GM19328 (cell line): Measurements from ENCODE around the gene CAP2.

ENCODE experiments used
- ATAC-seq: cut with Tn5 transposase; IDR thresholded peaks from one replicate; pipeline ENCODE4 v1.9.1; 2021; ENCODE audit warnings: mild to moderate bottlenecking, moderate library complexity; ENCODE audit not compliant: unreplicated experiment

CAP2 gene

DNA sequence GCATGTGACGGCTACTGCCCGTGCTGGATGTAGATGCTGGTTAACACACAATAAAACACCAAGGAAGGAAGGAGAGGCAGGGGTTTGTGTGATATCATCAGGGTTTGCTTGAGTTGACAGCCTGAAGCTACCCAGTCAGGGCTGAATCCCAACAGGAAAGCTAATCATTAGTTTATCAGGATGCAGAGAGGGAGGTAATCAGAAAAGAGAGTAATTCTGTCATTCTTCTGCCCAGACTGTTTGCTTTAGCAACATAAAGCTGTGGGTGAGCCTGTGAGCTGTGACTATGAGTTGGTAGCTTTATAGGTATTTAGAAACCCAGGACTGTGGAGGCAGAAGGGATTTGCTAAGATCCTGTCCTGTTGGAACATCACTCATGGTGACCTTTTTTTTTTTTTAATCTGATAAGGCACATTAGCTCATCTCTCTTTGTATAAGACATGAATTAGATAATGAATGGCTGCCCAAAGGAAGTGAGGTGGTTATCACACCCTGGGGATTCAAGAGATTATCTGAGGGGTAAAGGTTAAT is 79.3 kb downstream of the CAP2 start:
- no peak for ATAC-seq

DNA sequence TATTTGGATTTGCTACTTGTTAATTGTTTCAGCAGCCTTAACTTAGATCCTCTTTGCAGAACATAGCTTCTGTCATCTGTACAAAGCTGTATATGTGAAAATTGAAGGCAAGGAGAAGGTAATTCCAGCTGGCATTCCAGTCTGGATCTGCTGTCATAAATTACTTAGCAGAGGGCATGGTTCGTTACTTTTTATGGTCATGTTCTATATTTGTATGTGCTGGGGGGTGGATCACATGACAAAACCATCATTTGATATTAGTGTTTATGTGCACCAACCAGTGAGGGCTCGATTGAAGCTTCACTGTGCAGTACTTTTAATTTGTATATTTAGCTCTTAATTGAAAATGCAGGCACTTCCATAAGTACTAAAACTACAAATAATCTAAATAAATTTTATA is 80.2 kb downstream of the CAP2 start:
- ATAC-seq = no peak

DNA sequence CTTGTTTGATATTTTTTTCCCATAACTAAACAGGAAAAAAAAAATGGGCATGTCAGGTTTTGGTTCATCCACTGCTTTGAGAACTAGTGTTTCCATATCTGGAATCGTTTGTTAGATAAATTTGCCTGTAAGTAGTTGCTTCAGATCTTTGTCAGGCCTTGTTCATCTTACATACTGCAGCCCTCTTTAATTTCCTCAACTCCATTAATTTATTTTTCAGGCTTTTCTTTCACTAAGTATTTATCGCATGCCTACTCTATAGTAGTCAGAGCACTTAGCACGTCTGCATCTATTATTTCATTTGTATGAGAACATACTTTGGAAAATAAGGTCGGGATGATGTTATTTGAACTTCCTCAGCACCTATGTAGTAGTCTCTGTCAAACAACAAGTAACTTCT is 80.9 kb downstream of the CAP2 start:
- no peak for ATAC-seq

- ATAC-seq = no peak
Observed at GRCh38 chr6:17475606-17476244, 82.3 kb downstream of the CAP2 start.

DNA sequence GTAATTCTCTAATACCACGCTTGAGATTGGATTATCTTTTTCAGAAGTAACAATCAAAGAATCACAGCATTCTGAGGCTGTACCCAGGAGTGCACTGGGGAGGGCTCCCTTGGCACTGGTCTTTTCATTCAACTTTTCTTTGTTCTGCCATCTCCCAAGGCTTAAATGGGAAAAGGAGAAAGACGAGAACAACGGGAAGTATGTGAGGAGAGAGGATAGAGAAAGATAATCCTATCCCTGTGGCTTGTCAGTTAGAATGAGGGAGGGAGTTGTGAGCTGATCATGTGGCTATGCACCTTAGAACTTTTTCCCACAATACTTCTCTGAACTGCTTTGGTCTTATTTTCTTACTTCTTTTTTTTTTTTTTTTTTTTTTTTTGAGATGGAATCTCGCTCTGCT is 83.1 kb downstream of the CAP2 start:
- no peak for ATAC-seq

DNA sequence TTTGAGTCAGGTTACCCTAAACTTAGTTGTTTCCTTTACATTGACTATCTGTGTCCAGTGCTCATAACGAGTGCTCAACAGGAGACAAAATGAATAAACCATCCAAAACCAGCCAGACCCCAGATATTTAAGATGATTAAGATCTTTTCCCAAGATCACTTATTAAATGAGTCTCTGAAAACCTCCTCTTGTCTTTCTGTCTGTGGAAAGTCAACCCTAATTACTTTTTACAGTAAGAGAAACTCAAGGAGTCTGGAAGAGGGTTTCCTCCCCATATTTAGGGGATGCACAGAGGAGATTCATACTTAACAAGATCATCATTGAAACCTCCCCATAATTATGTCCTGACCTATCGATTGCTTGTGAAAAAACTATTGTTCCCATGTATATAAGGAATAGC is 84.0 kb downstream of the CAP2 start:
- ATAC-seq = no peak

DNA sequence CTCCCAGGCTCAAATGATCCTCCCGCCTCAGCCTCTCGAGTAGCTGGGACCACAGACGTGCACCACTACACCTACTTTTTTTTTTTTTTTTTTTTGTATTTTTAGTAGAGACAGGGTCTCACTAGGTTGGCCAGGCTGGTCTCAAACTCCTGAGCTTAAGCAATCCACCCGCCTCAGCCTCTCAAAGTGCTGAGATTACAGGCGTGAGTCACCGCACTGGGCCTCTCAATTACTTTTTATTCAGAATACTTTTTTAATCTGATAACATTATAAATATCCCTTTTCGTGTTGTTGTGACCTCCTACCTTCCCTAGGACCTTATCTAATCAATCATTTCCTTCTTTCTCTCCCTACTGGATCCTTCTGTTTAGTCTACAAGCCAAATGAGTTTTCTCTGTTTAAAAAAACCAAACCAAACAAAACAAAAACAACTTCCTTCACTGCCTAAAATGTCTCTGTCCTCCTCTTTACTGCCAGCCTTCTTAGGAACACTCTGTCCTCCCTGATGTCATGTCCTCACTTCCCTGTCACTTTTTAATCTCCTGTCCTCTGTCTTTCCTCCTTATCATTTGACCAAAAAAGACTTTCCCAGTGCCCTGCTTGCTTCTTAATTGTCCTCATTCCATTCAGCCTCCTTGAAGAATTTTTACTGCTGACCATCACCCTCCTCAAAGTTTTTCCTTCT is 85.0 kb downstream of the CAP2 start:
- ATAC-seq = no peak

DNA sequence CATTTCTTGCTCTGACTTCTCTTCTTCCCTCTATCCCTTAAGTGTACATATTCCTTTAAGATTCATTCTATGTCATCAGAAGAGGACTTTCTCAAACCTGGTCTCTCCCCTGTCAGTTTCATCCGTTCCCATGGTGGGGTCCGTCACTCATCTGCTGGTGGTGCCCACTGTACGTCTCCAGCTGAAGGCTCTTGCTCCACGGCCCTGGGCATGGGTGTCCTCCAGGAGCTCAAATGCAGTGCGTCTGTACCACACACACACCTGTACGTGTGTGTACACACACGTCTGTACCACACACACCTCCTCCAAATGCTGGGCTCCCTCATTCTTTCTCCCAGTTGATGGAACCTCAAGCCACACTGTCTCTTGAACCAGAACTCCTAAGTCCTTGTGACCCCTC is 85.6 kb downstream of the CAP2 start:
- no peak for ATAC-seq

DNA sequence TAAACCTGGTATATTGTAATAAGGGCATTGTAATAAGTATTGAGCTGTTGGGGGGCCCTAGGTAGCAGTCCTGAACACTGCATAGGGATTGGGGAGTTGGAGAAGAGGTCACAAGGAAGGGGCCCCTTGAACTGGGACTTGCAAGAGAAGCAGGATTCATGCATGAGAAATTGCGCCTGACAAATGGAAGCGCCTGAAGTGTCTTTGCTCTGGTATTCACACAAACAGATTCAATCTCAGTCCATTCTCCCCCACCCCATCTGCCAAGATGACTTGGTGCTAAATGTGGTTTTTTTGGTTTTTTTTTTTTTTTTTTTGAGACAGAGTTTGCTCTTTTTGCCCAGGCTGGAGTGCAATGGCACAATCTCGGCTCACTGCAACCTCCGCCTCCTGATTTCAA is 87.1 kb downstream of the CAP2 start:
- no peak for ATAC-seq

DNA sequence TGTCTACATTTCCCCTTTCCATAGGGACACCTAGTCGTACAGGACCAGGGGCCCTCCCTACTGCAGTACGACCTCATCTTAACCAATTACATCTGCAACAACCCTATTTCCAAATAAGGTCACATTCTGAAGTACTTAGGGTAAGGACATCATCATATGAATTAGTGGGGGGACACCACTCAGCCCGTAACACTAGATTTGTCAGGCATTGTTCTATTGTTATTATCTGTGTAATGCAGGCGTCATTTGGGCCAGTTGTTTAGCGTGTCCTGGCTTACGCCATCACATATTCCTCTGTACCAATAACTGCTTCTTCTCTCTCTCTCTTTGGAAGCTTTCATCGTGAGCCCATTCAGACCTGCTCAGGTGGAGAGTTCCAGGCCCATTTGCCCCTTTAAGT is 89.3 kb downstream of the CAP2 start:
- no peak for ATAC-seq

DNA sequence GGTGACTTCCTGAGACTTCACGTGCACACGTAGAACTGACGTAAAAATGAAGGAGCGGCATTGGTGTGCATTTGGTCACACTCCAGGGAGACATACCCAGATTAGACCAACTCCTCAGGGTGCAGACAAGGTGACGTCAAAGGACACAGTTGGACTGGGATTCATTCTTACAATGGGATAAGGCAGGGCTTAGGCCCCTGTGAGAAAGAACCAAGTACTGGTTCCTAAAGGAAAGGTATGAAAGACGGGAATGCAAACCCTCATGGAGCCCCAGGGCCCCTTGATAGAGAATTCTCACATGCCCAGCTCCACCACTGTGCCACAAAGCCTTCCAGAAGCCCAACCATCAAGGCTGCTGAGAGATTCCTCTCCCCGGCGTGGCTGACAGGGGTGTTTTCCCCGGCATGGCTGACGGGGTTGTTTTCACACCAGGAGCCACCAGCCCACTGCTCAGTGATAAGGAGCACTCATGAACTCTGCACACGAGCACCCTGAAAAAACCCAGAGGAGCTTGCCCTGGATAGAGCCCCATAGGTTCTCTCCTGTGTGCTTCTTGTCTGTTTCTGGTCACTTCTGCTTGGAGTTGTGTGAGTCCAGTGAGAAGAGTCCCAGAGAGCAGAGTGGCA is 90.1 kb downstream of the CAP2 start:
- no peak for ATAC-seq

GRCh38 chr6:17484201-17484849 is 90.9 kb downstream of the CAP2 start:
- no peak for ATAC-seq

DNA sequence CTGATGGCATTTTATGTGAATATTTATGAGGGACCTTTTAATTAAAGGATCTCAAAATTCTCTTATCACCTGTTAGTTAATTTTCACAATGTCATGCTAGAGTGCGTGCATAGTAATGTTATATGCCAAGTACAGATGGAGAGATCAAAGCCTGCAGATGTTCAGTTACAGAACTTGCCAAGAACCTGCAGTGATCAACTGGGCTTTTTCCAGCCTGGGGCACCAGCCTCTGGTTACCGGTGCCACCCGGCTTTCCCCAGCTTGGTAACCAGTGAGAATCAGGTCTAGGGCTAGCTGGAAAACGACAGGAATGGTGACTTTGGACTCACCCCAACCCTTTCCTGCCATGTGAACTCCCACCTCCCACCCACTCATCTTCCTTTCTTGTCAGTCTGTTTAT is 91.8 kb downstream of the CAP2 start:
- no peak for ATAC-seq

DNA sequence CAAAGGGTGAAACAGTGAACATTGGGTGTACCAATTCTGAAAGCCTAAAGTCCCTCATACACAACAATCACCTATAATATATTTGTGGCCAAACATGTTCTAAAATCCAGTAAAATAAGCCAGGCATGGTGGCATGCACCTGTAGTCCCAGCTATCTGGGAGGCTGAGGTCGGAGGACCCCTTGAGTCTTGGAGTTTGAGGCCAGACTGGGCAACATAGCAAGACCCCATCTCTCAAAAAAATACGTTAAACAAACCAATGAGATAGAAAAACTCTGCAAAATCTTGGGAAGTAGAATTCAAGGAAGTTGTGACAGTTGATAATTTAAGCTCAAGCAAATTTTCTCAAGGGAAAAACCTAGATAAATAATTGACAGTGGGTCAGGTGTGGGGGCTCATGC is 92.6 kb downstream of the CAP2 start:
- no peak for ATAC-seq

GRCh38 chr6:17486680-17487079 is 93.3 kb downstream of the CAP2 start:
- ATAC-seq = no peak

DNA sequence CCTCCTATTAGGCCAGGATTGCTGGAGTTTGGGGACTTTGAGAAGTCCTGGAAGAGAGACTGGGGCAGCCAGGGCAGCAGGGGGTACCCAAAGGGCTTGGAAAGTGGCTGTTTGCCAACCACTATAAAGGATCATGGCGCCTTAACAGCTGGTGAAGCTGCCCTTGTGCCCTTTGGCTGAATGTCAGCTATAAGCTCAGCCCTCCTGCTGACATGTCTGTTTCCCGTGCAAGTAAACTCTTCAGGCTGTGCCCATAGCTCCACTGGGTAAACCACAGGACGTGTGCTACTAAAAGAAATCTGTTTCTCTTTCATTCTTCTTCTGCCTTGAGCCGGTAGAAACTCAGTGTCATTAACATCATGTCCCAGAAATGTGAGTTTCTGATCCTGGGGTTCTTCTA is 97.3 kb downstream of the CAP2 start:
- ATAC-seq = no peak

GRCh38 chr6:17491416-17492142 is 98.2 kb downstream of the CAP2 start:
- no peak for ATAC-seq

- ATAC-seq = no peak
Observed at GRCh38 chr6:17492350-17492749, 99.0 kb downstream of the CAP2 start.

- ATAC-seq = no peak
Observed at GRCh38 chr6:17493286-17493685, 99.9 kb downstream of the CAP2 start.

GRCh38 chr6:17494177-17494576 is 100.8 kb downstream of the CAP2 start:
- no peak for ATAC-seq

- ATAC-seq = no peak
Observed at GRCh38 chr6:17494919-17495318, 101.5 kb downstream of the CAP2 start.
